ENCODE data around the gene ANKDD1A.
A peak's percentile ranks its signal among the peaks of the same experiment; 100 is the strongest.

The ANKDD1A gene

DNA sequence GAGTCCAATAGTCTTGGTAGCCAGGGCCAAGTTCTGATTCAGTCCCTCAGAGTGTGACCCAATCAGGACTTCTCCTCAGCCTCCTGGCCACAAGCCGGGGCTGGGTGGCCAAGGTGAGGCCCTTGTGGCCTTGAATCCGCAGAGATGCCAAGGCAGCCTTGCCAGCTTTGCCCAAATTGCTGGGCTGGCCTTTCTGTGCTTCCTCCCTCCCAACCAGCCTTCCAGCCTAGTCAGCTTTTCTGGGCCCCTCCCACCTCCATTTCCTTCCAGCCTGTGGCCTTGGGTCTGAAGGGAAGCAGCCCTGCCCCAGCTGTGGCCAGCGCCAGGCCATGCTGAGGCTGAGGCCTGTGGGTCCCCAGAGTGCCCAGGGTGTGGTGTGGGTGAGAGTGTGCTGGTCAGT, 34.3 kb upstream of the ANKDD1A start:
- H3K36me3 ChIP-seq (ENCODE audit: control insufficient read depth, insufficient read depth, low read length) = no peaks in the 10 kb centered on the region
- no peaks in the 10 kb centered on the region for H3K9me3 ChIP-seq (ENCODE audit: control insufficient read depth, low read length)
- no peak overlapping the region for H3K27ac ChIP-seq (ENCODE audit: insufficient read depth, low read depth, low read length, poor library complexity, severe bottlenecking)
- H3K4me1 ChIP-seq (ENCODE audit: control insufficient read depth, insufficient read depth, low read length) = peaks cover 12% of the 10 kb centered on the region
- H3K4me3 ChIP-seq (ENCODE audit: insufficient read depth, low read depth, low read length) = no peak overlapping the region
- 90 to 91% methylated on average over 3 of the region's 3 CpGs for WGBS, 2 experiments
- no peaks in the 10 kb centered on the region for H3K27me3 ChIP-seq (ENCODE audit: control insufficient read depth, insufficient read depth, low read length, poor library complexity, severe bottlenecking)

- WGBS, 2 experiments = 78 to 85% methylated on average over 8 of the region's 8 CpGs
- Histone ChIP-seq H3K4me3 (ENCODE audit: insufficient read depth, low read depth, low read length) (no peak overlapping the region), H3K36me3 (ENCODE audit: control insufficient read depth, insufficient read depth, low read length) (no peaks in the 10 kb centered on the region), H3K4me1 (ENCODE audit: control insufficient read depth, insufficient read depth, low read length) (peaks cover 12% of the 10 kb centered on the region), H3K9me3 (ENCODE audit: control insufficient read depth, low read length) (no peaks in the 10 kb centered on the region), H3K27ac (ENCODE audit: insufficient read depth, low read depth, low read length, poor library complexity, severe bottlenecking) (no peak overlapping the region), H3K27me3 (ENCODE audit: control insufficient read depth, insufficient read depth, low read length, poor library complexity, severe bottlenecking) (no peaks in the 10 kb centered on the region)
Measured at GRCh38 chr15:64878705-64879104, 33.0 kb upstream of the ANKDD1A start.

GRCh38 chr15:64883100-64883581, 28.6 kb upstream of the ANKDD1A start:
- Histone ChIP-seq H3K27ac (ENCODE audit: insufficient read depth, low read depth, low read length, poor library complexity, severe bottlenecking) (no peak overlapping the region), H3K36me3 (ENCODE audit: control insufficient read depth, insufficient read depth, low read length) (no peaks in the 10 kb centered on the region), H3K4me3 (ENCODE audit: insufficient read depth, low read depth, low read length) (no peak overlapping the region), H3K4me1 (ENCODE audit: control insufficient read depth, insufficient read depth, low read length) (peaks cover 4% of the 10 kb centered on the region), H3K9me3 (ENCODE audit: control insufficient read depth, low read length) (no peaks in the 10 kb centered on the region), H3K27me3 (ENCODE audit: control insufficient read depth, insufficient read depth, low read length, poor library complexity, severe bottlenecking) (no peaks in the 10 kb centered on the region)
- WGBS, 2 experiments = 85% methylated on average over 4 to 5 of the region's 5 CpGs

GRCh38 chr15:64883997-64884511, 27.6 kb upstream of the ANKDD1A start:
- Histone ChIP-seq H3K4me3 (ENCODE audit: insufficient read depth, low read depth, low read length) (no peak overlapping the region), H3K27ac (ENCODE audit: insufficient read depth, low read depth, low read length, poor library complexity, severe bottlenecking) (no peak overlapping the region), H3K27me3 (ENCODE audit: control insufficient read depth, insufficient read depth, low read length, poor library complexity, severe bottlenecking) (no peaks in the 10 kb centered on the region), H3K4me1 (ENCODE audit: control insufficient read depth, insufficient read depth, low read length) (peaks cover 4% of the 10 kb centered on the region), H3K9me3 (ENCODE audit: control insufficient read depth, low read length) (no peaks in the 10 kb centered on the region), H3K36me3 (ENCODE audit: control insufficient read depth, insufficient read depth, low read length) (no peaks in the 10 kb centered on the region)
- WGBS, 2 experiments = 67 to 68% methylated on average over 10 of the region's 10 CpGs

DNA sequence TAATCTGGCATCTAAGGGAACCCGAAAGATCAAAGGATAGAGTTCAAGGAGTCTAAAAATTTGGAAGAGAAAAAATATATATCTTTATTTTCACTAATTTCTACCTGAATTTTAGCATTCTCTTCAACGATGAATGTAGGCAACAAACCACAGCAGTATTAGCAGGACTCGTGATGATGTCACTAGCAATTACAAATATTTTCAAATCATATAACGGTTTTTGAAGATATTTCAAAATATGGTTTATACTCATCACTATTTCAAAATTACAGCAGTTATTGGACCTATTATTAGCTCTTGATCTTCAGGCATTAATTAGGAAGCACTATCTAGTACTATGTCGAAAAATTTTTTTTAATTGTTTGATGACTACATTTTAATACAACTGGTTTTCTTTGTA, 27.0 kb upstream of the ANKDD1A start:
- Histone ChIP-seq H3K4me1 (ENCODE audit: control insufficient read depth, insufficient read depth, low read length) (peaks cover 4% of the 10 kb centered on the region), H3K9me3 (ENCODE audit: control insufficient read depth, low read length) (no peaks in the 10 kb centered on the region), H3K27ac (ENCODE audit: insufficient read depth, low read depth, low read length, poor library complexity, severe bottlenecking) (no peak overlapping the region), H3K36me3 (ENCODE audit: control insufficient read depth, insufficient read depth, low read length) (no peaks in the 10 kb centered on the region), H3K27me3 (ENCODE audit: control insufficient read depth, insufficient read depth, low read length, poor library complexity, severe bottlenecking) (no peaks in the 10 kb centered on the region), H3K4me3 (ENCODE audit: insufficient read depth, low read depth, low read length) (no peak overlapping the region)
- WGBS, 2 experiments = 93 to 100% methylated on average over 2 to 4 of the region's 5 CpGs

- Histone ChIP-seq H3K27me3 (ENCODE audit: control insufficient read depth, insufficient read depth, low read length, poor library complexity, severe bottlenecking) (no peaks in the 10 kb centered on the region), H3K36me3 (ENCODE audit: control insufficient read depth, insufficient read depth, low read length) (no peaks in the 10 kb centered on the region), H3K27ac (ENCODE audit: insufficient read depth, low read depth, low read length, poor library complexity, severe bottlenecking) (no peak overlapping the region), H3K9me3 (ENCODE audit: control insufficient read depth, low read length) (no peaks in the 10 kb centered on the region), H3K4me1 (ENCODE audit: control insufficient read depth, insufficient read depth, low read length) (peaks cover 3% of the 10 kb centered on the region), H3K4me3 (ENCODE audit: insufficient read depth, low read depth, low read length) (no peak overlapping the region)
- WGBS, 2 experiments = 91% methylated on average over 6 of the region's 6 CpGs
Measured at GRCh38 chr15:64888336-64888735, 23.4 kb upstream of the ANKDD1A start.

DNA sequence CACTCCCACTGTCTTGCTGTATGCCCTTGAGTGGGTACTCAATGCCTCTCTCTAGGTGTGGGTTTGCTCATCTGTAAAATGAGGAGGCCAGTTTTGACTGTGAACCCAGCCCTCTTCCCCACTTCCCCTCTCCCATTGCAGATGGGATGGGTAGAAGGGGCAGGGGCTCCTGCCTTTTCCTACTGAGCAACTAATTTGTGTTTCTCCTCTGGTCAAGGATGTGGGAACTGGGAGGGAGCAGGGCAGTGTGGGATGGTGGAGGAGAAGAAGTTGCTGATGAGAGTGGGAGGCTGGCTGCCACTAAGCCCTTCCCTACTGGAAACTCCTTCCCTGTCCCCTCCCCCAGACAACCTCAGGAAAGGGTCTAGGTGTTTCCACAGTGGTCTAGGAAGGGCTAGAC, 20.1 kb upstream of the ANKDD1A start:
- Histone ChIP-seq H3K4me3 (ENCODE audit: insufficient read depth, low read depth, low read length) (no peak overlapping the region), H3K4me1 (ENCODE audit: control insufficient read depth, insufficient read depth, low read length) (peaks cover 15% of the 10 kb centered on the region), H3K27ac (ENCODE audit: insufficient read depth, low read depth, low read length, poor library complexity, severe bottlenecking) (no peak overlapping the region), H3K27me3 (ENCODE audit: control insufficient read depth, insufficient read depth, low read length, poor library complexity, severe bottlenecking) (no peaks in the 10 kb centered on the region), H3K9me3 (ENCODE audit: control insufficient read depth, low read length) (no peaks in the 10 kb centered on the region), H3K36me3 (ENCODE audit: control insufficient read depth, insufficient read depth, low read length) (no peaks in the 10 kb centered on the region)

DNA sequence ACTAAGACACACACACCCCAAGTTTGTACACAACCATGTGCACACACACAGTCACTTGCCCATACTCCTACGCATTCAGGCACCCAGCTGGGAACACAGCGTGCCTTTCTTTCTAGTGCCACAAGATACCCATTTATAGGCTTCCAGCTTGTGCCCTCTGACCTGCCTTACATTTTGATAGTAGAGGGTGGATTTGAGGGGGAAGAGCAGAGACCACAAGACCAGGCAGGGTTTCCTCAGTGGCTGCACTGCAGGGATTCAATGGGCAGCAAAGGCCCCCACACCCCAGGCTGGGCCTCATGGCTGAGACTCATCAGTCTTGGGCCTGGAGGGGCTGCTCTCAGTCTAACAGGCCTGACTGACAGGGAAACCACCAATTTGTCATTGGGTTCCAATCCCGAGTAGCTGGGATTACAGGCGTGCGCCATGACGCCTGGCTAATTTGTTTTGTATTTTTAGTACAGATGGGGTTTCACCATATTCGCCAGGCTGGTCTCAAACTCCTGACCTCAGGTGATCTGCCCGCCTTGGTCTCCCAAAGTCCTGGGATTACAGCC, 18.8 kb upstream of the ANKDD1A start:
- WGBS, 2 experiments = 91 to 92% methylated on average over 8 of the region's 8 CpGs
- H3K4me3 ChIP-seq (ENCODE audit: insufficient read depth, low read depth, low read length) = no peak overlapping the region
- no peak overlapping the region for H3K27ac ChIP-seq (ENCODE audit: insufficient read depth, low read depth, low read length, poor library complexity, severe bottlenecking)
- H3K9me3 ChIP-seq (ENCODE audit: control insufficient read depth, low read length) = no peaks in the 10 kb centered on the region
- H3K36me3 ChIP-seq (ENCODE audit: control insufficient read depth, insufficient read depth, low read length) = no peaks in the 10 kb centered on the region
- H3K4me1 ChIP-seq (ENCODE audit: control insufficient read depth, insufficient read depth, low read length) = peaks cover 15% of the 10 kb centered on the region
- no peaks in the 10 kb centered on the region for H3K27me3 ChIP-seq (ENCODE audit: control insufficient read depth, insufficient read depth, low read length, poor library complexity, severe bottlenecking)

GRCh38 chr15:64893481-64894394, 18.0 kb upstream of the ANKDD1A start:
- Histone ChIP-seq H3K27ac (ENCODE audit: insufficient read depth, low read depth, low read length, poor library complexity, severe bottlenecking) (peak overlapping the region; percentile 40), H3K27me3 (ENCODE audit: control insufficient read depth, insufficient read depth, low read length, poor library complexity, severe bottlenecking) (no peaks in the 10 kb centered on the region), H3K4me3 (ENCODE audit: insufficient read depth, low read depth, low read length) (peak overlapping the region; percentile 22), H3K36me3 (ENCODE audit: control insufficient read depth, insufficient read depth, low read length) (no peaks in the 10 kb centered on the region), H3K4me1 (ENCODE audit: control insufficient read depth, insufficient read depth, low read length) (peaks cover 15% of the 10 kb centered on the region), H3K9me3 (ENCODE audit: control insufficient read depth, low read length) (no peaks in the 10 kb centered on the region)
- 37 to 38% methylated on average over 44 of the region's 44 CpGs for WGBS, 2 experiments

DNA sequence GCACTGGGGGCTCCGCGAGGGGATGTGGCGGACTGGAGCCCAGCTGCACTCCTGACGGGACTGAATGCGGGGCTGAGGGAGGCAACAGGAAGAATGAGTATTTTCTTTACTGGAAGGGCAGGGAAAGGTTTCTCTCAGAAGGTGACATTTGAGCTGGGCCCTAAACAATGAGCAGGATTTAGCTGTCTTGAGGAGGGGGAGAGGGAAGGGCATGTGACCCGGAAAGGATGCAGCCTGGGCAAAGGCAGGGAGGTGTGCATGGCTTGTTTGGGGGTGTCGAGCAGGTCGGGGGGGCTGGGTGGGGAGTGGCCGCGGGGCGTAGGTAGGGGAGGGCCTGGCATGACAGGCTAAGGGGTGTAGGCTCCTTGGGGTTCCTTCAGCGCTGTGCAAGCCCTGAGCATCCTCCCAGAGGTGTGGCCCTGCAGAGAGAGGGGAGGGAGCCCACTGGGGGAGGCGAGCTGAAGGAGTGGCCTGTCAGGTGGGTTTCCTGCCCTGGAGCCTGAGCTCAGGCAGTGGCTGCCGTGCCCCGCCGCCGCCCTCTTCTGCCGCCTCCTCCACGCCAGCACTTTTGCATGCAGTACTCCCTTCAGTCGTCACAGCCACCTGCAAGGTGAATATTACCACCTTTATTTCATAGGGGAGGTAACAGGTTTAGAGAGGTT, 17.2 kb upstream of the ANKDD1A start:
- 17 to 25% methylated on average over 20 of the region's 20 CpGs for WGBS, 2 experiments
- H3K4me1 ChIP-seq (ENCODE audit: control insufficient read depth, insufficient read depth, low read length) = peaks cover 15% of the 10 kb centered on the region
- H3K27me3 ChIP-seq (ENCODE audit: control insufficient read depth, insufficient read depth, low read length, poor library complexity, severe bottlenecking) = no peaks in the 10 kb centered on the region
- H3K9me3 ChIP-seq (ENCODE audit: control insufficient read depth, low read length) = no peaks in the 10 kb centered on the region
- no peaks in the 10 kb centered on the region for H3K36me3 ChIP-seq (ENCODE audit: control insufficient read depth, insufficient read depth, low read length)
- peak overlapping the region; percentile 40 for H3K27ac ChIP-seq (ENCODE audit: insufficient read depth, low read depth, low read length, poor library complexity, severe bottlenecking)
- H3K4me3 ChIP-seq (ENCODE audit: insufficient read depth, low read depth, low read length) = peak overlapping the region; percentile 22

Data from ectodermal cell (in vitro differentiated cells).